ENCODE measurements around the gene PRAMEF12. TPM values are rescaled to one million over a fixed set of nuclear protein-coding genes. Genes with fewer than 3 reads are reported as not detected.

The PRAMEF12 gene
- total and polyA plus RNA-seq, 2 experiments from 2014 or later = not detected

DNA sequence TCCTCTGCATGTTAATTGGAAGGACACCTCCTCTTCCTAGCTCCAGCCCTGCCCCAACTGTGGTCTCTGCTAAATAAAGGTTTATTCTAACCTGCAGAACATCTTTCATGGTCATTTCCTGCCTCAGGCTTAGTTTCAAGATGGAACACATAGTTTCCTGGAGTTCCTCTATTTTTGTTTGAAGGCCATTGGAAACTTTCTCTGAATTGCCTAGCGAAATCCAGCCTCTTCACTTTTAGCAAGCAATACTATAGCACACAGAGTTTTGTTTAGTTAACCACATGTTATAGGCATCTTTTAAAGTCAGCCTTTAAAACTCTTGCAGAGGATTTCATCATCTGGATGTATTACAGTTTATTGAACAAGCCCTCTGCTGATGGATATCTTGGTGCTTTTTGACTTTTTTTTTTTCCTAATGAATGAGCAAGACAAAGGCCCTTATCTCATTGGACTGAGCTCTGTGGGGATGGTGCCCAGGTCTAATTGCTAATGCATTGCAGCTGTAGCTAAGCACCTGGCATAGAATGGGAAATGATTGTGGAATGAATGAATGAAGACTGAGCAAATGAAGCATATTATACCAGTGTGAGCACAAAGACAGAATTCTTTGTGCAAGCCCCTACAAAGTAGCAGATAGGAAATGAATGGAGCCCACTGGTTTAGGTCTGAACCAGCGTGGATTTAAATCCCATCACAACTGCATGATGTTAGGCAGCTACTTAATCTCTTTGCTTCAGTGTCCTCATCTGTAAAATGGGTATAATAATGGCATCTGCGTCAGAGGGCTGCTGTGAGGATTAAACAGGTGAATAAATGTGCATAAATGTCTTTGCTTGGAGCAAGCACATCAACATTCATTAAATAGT, 28.2 kb upstream of the PRAMEF12 start:
- no peak overlapping the region for H2AFZ ChIP-seq
- H3K36me3 ChIP-seq (replicated peaks; ENCODE audit: insufficient read depth, low read depth) = no peaks in the 10 kb centered on the region
- peaks cover 15% of the 10 kb centered on the region for H3K9me3 ChIP-seq (ENCODE audit: low read depth)
- H3K9me2 ChIP-seq (replicated peaks; ENCODE audit: insufficient read depth) = no peaks in the 10 kb centered on the region
- no peaks in the 10 kb centered on the region for H3K79me2 ChIP-seq
- H4K20me1 ChIP-seq (ENCODE audit: insufficient read depth, poor library complexity, severe bottlenecking) = no peaks in the 10 kb centered on the region
- no peak overlapping the region for H3K4me2 ChIP-seq
- TF ChIP-seq, protein P1, sequence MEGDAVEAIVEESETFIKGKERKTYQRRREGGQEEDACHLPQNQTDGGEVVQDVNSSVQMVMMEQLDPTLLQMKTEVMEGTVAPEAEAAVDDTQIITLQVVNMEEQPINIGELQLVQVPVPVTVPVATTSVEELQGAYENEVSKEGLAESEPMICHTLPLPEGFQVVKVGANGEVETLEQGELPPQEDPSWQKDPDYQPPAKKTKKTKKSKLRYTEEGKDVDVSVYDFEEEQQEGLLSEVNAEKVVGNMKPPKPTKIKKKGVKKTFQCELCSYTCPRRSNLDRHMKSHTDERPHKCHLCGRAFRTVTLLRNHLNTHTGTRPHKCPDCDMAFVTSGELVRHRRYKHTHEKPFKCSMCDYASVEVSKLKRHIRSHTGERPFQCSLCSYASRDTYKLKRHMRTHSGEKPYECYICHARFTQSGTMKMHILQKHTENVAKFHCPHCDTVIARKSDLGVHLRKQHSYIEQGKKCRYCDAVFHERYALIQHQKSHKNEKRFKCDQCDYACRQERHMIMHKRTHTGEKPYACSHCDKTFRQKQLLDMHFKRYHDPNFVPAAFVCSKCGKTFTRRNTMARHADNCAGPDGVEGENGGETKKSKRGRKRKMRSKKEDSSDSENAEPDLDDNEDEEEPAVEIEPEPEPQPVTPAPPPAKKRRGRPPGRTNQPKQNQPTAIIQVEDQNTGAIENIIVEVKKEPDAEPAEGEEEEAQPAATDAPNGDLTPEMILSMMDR (IDR thresholded peaks at IDR 0.05; ENCODE audit: poor library complexity) = no peak
- TF ChIP-seq EZH2 (IDR thresholded peaks at IDR 0.05; ENCODE audit: borderline replicate concordance) (no peak), EZH2phosphoT487 (IDR thresholded peaks at IDR 0.05; ENCODE audit: low read depth, severe bottlenecking, unreplicated experiment) (no peak)
- no peaks in the 10 kb centered on the region for H3K27me3 ChIP-seq
- 70% methylated on average over 3 of the region's 3 CpGs for WGBS (ENCODE audit: low lambda C conversion rate, missing lambda C conversion rate)
- DNase-seq (ENCODE audit: low spot score) = no peak
- H3K4me3 ChIP-seq = no peak overlapping the region
- no peaks in the 10 kb centered on the region for H3K4me1 ChIP-seq (ENCODE audit: insufficient read depth)
- H3K27ac ChIP-seq = no peak overlapping the region

DNA sequence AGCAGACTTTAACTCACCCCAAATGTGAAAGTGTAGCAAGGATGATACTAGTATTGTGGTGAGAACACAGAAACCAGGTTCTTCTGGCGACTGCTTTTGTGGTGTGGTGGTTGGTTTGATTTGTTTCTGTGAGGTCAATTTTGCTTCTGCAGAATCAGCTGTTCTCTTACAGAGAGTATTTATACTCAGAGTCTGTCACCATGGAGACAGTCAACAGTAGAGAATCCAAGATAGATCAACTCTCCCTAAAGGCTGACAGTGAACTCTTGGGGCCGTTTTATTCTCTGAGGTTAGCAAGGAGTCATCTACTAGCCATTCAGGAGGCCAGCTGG, 27.6 kb upstream of the PRAMEF12 start, which contains the start of gene CFAP107:
TSS of gene CFAP107 (plus strand) at position 209 of the 332 bp plus-strand sequence. CDS start 231 bp downstream, outside the sequence.
- Histone ChIP-seq H3K4me1 (ENCODE audit: insufficient read depth) (no peaks in the 10 kb centered on the region), H4K20me1 (ENCODE audit: insufficient read depth, poor library complexity, severe bottlenecking) (no peaks in the 10 kb centered on the region), H3K9me3 (ENCODE audit: low read depth) (peaks cover 17% of the 10 kb centered on the region), H3K36me3 (replicated peaks; ENCODE audit: insufficient read depth, low read depth) (no peaks in the 10 kb centered on the region), H3K27me3 (no peaks in the 10 kb centered on the region), H3K79me2 (no peaks in the 10 kb centered on the region), H2AFZ (no peak within 1 kb of the TSS), H3K9me2 (replicated peaks; ENCODE audit: insufficient read depth) (no peaks in the 10 kb centered on the region), H3K4me3 (no peak within 1 kb of the TSS), H3K4me2 (no peak within 1 kb of the TSS), H3K27ac (no peak within 1 kb of the TSS)
- peak; percentile 56 for DNase-seq (ENCODE audit: low spot score)
- TF ChIP-seq, protein P1 (IDR thresholded peaks at IDR 0.05; ENCODE audit: poor library complexity) = no peak
- TF ChIP-seq EZH2phosphoT487 (IDR thresholded peaks at IDR 0.05; ENCODE audit: low read depth, severe bottlenecking, unreplicated experiment) (no peak), EZH2 (IDR thresholded peaks at IDR 0.05; ENCODE audit: borderline replicate concordance) (no peak)
- 35% methylated on average over 2 of the region's 2 CpGs for whole genome bisulfite sequencing (ENCODE audit: low lambda C conversion rate, missing lambda C conversion rate)

DNA sequence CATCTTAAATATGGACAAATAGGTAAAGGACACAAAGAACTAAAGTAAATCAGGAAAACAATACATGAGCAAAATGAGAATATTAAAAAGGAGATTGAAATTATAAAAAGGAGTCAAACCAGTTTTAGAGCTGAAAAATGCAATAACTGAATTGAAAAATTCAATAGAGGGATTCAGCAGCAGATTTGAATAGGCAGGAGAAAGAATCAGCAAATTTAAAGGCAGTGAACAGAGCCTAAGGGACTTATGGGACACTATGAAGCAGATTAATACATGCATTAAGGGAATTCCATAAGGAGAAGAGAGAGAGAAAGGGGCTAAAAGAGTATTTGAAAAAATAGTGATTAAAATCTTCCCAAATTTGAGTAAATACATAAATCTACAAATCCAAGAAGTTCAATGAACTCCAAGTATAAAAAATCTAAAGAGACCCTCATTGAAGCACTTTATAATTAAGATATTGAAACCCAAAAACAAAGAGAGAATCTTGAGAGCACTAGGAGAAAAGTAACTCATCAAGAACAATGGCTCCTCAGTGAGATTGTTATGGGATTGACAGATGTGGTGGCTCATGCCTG, 24.7 kb upstream of the PRAMEF12 start:
- Histone ChIP-seq H3K36me3 (replicated peaks; ENCODE audit: insufficient read depth, low read depth) (no peaks in the 10 kb centered on the region), H3K9me3 (ENCODE audit: low read depth) (peaks cover 17% of the 10 kb centered on the region)

More for the DNA sequence above, 24.7 kb upstream of the PRAMEF12 start:
- Histone ChIP-seq H3K4me3 (no peak overlapping the region), H3K79me2 (no peaks in the 10 kb centered on the region), H4K20me1 (ENCODE audit: insufficient read depth, poor library complexity, severe bottlenecking) (no peaks in the 10 kb centered on the region), H2AFZ (no peak overlapping the region), H3K4me2 (no peak overlapping the region), H3K27me3 (no peaks in the 10 kb centered on the region), H3K4me1 (ENCODE audit: insufficient read depth) (no peaks in the 10 kb centered on the region), H3K9me2 (replicated peaks; ENCODE audit: insufficient read depth) (no peaks in the 10 kb centered on the region), H3K27ac (no peak overlapping the region)
- DNase-seq (ENCODE audit: low spot score) = no peak
- TF ChIP-seq EZH2 (IDR thresholded peaks at IDR 0.05; ENCODE audit: borderline replicate concordance) = no peak
- TF ChIP-seq, protein P1 (IDR thresholded peaks at IDR 0.05; ENCODE audit: poor library complexity) = no peak
- TF ChIP-seq EZH2phosphoT487 (IDR thresholded peaks at IDR 0.05; ENCODE audit: low read depth, severe bottlenecking, unreplicated experiment) = no peak

All from hepatocyte (in vitro differentiated cells).